ENCODE data around the gene CDH13. TPM values are rescaled to one million over a fixed set of nuclear protein-coding genes. Genes with fewer than 3 reads are reported as not detected.

CDH13 gene
- total RNA-seq, 1 donor = 102 TPM

DNA sequence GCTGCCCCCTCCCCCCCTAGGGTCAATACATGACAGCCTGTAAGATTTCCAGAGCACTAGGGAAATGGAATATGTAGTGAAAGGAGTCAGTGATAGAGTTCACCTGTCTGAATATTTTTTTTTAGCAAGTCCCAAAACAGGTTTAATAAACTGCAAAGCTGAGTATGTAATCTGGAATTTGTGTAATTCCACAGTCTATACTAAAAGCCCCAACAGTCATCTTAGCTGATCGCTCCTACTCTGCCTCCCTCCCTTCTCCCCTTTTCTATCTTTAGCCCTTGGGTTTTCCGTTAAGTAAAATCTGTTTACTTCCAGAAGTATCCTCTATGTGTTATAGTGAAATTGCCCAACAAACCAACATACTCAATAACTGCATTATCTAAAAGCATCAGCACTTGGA is 3.5 kb downstream of the CDH13 start:
- H4K20me1 ChIP-seq (ENCODE audit: insufficient read depth, low read length) = no peaks in the 10 kb centered on the region
- H3K36me3 ChIP-seq (ENCODE audit: insufficient read depth, low read length) = no peaks in the 10 kb centered on the region
- no peaks in the 10 kb centered on the region for H3K9me3 ChIP-seq (ENCODE audit: low read depth, low read length)
- H3K27me3 ChIP-seq (ENCODE audit: insufficient read depth, low read length) = peaks cover 5% of the 10 kb centered on the region
- H3K79me2 ChIP-seq (ENCODE audit: insufficient read depth, low read length) = peaks cover 49% of the 10 kb centered on the region
- peak; percentile 90 for DNase-seq (ENCODE audit: insufficient read length, low spot score, missing footprints)
- peak overlapping the region; percentile 80 for H3K4me3 ChIP-seq (ENCODE audit: insufficient read depth, low read length)
- peaks cover 57% of the 10 kb centered on the region for H3K4me1 ChIP-seq (ENCODE audit: insufficient read depth, low read length)
- peak overlapping the region; percentile 2 for H2AFZ ChIP-seq (ENCODE audit: low read length)
- peak overlapping the region; percentile 88 for H3K4me2 ChIP-seq (ENCODE audit: insufficient read depth, low read length)
- H3K27ac ChIP-seq (ENCODE audit: low read depth, low read length) = peak overlapping the region; percentile 81
- TF ChIP-seq, protein P1, sequence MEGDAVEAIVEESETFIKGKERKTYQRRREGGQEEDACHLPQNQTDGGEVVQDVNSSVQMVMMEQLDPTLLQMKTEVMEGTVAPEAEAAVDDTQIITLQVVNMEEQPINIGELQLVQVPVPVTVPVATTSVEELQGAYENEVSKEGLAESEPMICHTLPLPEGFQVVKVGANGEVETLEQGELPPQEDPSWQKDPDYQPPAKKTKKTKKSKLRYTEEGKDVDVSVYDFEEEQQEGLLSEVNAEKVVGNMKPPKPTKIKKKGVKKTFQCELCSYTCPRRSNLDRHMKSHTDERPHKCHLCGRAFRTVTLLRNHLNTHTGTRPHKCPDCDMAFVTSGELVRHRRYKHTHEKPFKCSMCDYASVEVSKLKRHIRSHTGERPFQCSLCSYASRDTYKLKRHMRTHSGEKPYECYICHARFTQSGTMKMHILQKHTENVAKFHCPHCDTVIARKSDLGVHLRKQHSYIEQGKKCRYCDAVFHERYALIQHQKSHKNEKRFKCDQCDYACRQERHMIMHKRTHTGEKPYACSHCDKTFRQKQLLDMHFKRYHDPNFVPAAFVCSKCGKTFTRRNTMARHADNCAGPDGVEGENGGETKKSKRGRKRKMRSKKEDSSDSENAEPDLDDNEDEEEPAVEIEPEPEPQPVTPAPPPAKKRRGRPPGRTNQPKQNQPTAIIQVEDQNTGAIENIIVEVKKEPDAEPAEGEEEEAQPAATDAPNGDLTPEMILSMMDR (IDR thresholded peaks at IDR 0.05; ENCODE audit: extremely low read depth, low read depth, low read length) = no peak

DNA sequence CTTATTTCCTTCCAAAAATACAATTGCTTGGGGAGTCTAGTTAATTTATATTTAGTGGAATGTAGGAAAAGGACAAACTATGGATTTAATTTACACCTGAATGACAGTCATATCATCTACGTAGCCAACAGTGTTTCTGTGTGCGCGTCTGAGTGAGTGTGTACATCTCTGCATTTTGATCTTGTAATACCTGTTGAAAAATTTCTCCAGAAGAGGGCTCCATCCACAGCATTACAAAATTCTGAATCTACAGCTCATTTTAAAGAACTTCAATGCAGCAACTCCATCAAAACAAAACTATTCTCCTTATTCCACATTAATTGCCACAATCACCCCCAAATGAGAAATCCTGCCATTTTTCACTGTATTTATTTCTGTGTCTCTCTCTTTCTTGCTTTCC is 3.9 kb downstream of the CDH13 start:
- H4K20me1 ChIP-seq (ENCODE audit: insufficient read depth, low read length) = no peaks in the 10 kb centered on the region
- no peaks in the 10 kb centered on the region for H3K36me3 ChIP-seq (ENCODE audit: insufficient read depth, low read length)
- no peaks in the 10 kb centered on the region for H3K9me3 ChIP-seq (ENCODE audit: low read depth, low read length)
- H3K79me2 ChIP-seq (ENCODE audit: insufficient read depth, low read length) = peaks cover 53% of the 10 kb centered on the region
- peaks cover 58% of the 10 kb centered on the region for H3K4me1 ChIP-seq (ENCODE audit: insufficient read depth, low read length)
- H3K4me2 ChIP-seq (ENCODE audit: insufficient read depth, low read length) = peak overlapping the region; percentile 88
- peak overlapping the region; percentile 2 for H2AFZ ChIP-seq (ENCODE audit: low read length)
- H3K4me3 ChIP-seq (ENCODE audit: insufficient read depth, low read length) = peak overlapping the region; percentile 2
- peak; percentile 53 for DNase-seq (ENCODE audit: insufficient read length, low spot score, missing footprints)
- H3K27ac ChIP-seq (ENCODE audit: low read depth, low read length) = peak overlapping the region; percentile 81
- TF ChIP-seq, protein P1 (IDR thresholded peaks at IDR 0.05; ENCODE audit: extremely low read depth, low read depth, low read length) = peak; percentile 37
- H3K27me3 ChIP-seq (ENCODE audit: insufficient read depth, low read length) = peaks cover 5% of the 10 kb centered on the region

DNA sequence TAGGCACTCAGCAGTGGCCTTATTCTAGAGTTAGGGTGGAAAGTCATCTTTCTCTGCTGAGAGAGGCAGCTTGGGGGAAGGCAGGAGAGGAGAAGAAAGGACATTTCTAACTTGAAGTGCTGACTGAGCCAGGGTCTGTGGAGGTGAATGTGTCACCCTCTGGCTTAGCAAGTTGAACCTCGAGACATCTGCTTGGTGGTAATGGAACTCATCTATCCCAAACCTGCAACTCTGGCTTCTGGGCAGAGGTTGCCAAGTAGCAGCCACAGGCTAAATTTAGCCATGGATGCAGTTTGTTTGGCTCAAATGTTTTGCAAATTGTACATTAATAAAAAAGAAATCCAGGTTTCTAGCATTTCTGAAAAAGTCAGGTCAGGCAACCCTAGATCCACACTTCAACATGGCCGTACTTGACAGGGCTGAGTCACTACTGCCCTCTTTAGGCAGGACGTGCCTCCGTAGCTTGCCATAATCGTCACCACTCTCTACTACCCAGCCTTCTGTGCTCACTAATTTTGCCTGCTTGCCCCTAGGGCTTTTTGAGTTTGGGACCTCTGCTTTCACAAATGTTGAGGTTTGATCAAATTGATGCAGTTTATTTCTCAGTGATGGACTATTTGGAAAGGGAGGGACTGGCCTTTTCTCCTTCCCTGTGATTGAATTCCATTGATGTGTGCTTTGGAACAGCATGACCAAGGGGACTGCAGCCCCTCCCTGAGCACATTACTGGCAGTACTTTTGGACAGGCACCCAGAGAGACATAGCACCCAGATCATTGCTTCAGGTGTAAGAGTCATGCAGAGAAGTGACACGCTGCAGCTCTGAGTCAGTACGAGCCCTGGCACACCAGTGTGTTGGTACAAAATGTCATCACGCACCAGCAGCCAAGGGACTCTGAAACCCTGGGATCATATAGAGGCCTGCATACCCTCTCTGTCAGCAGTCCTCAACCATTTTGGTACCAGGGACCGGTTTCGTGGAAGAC is 5.2 kb downstream of the CDH13 start:
- Histone ChIP-seq H3K4me1 (ENCODE audit: insufficient read depth, low read length) (peaks cover 58% of the 10 kb centered on the region), H3K36me3 (ENCODE audit: insufficient read depth, low read length) (no peaks in the 10 kb centered on the region), H3K9me3 (ENCODE audit: low read depth, low read length) (no peaks in the 10 kb centered on the region), H3K4me2 (ENCODE audit: insufficient read depth, low read length) (no peak overlapping the region), H4K20me1 (ENCODE audit: insufficient read depth, low read length) (no peaks in the 10 kb centered on the region), H3K27ac (ENCODE audit: low read depth, low read length) (no peak overlapping the region), H3K27me3 (ENCODE audit: insufficient read depth, low read length) (no peaks in the 10 kb centered on the region), H2AFZ (ENCODE audit: low read length) (no peak overlapping the region), H3K4me3 (ENCODE audit: insufficient read depth, low read length) (no peak overlapping the region), H3K79me2 (ENCODE audit: insufficient read depth, low read length) (peaks cover 66% of the 10 kb centered on the region)
- TF ChIP-seq, protein P1 (IDR thresholded peaks at IDR 0.05; ENCODE audit: extremely low read depth, low read depth, low read length) = peak; percentile 34
- peak; percentile 71 for DNase-seq (ENCODE audit: insufficient read length, low spot score, missing footprints)

DNA sequence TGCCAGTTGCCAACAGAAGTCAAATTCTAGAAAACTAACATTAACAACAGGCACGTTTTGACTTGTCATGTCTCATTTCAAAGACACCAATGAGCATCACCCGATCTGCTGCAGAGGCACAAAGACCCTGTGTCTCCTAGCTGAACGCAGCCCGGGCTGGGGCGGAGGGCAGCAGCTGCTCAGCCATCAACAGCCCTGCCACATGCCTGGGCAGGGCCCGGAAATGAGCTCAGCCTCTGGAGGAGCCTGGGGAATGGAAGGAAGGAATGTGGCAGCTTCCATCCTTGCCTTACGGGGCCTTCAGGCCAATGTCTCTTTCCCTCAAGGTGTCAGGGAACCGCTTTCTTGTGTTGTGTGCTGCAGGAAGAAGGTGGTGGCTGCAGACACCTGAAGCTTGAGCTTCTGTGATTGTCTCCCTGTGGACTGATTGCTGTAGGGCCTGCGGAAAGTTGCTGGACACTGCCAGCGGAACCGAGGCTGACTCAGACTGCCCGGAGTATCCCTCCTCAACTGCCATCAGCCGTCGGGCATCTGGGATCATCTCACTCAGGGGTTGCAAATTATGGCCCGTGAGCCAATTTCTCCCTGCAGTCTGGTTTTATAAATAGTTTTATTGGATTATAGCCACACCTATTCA is 7.3 kb downstream of the CDH13 start:
- peak overlapping the region; percentile 72 for H2AFZ ChIP-seq (ENCODE audit: low read length)
- DNase-seq (ENCODE audit: insufficient read length, low spot score, missing footprints) = peak; percentile 87
- peaks cover 65% of the 10 kb centered on the region for H3K79me2 ChIP-seq (ENCODE audit: insufficient read depth, low read length)
- H3K4me1 ChIP-seq (ENCODE audit: insufficient read depth, low read length) = peaks cover 62% of the 10 kb centered on the region
- H3K27ac ChIP-seq (ENCODE audit: low read depth, low read length) = peak overlapping the region; percentile 53
- peak overlapping the region; percentile 0 for H3K4me2 ChIP-seq (ENCODE audit: insufficient read depth, low read length)
- no peaks in the 10 kb centered on the region for H3K27me3 ChIP-seq (ENCODE audit: insufficient read depth, low read length)
- TF ChIP-seq, protein P1 (IDR thresholded peaks at IDR 0.05; ENCODE audit: extremely low read depth, low read depth, low read length) = no peak
- no peak overlapping the region for H3K4me3 ChIP-seq (ENCODE audit: insufficient read depth, low read length)
- no peaks in the 10 kb centered on the region for H3K36me3 ChIP-seq (ENCODE audit: insufficient read depth, low read length)
- H3K9me3 ChIP-seq (ENCODE audit: low read depth, low read length) = no peaks in the 10 kb centered on the region
- H4K20me1 ChIP-seq (ENCODE audit: insufficient read depth, low read length) = no peaks in the 10 kb centered on the region
